Activated naive CD8-positive, alpha-beta T cell treated with anti-CD3 and anti-CD28 coated beads, Interleukin-2, amount 10 ng/mL, durations not matched to agents 7 days and 5 days (primary cell): ENCODE results near the gene TTN. TPM values are rescaled to one million over a fixed set of nuclear protein-coding genes. Genes with fewer than 3 reads are reported as not detected.

ENCODE experiments used
- ATAC-seq: fragments of 150-1000 bp; cut with Tn5 transposase; one replicate; pipeline ENCODE4 v1.10.0; 2021; ENCODE audit warnings: low read depth, moderate library complexity
- POLR2A ChIA-PET: fragments of 350-600 bp; sonication (Branson Sonifier 250); formaldehyde crosslinking; loops from one replicate; lab custom pipeline; 2021; ENCODE audit warnings: antibody characterized with exemption; lab: Charles Lee
- DNase-seq: peaks from one replicate; pipeline ENCODE4 v3.0.0; 2021
- H3K27ac Mint-ChIP-seq: one replicate; pipeline ENCODE4 v1.8.0; 2022; ENCODE audit warnings: mild to moderate bottlenecking, mixed read lengths
- H3K27me3 Mint-ChIP-seq: one replicate; pipeline ENCODE4 v1.8.0; 2022; ENCODE audit warnings: mild to moderate bottlenecking, moderate library complexity, mixed read lengths
- H3K36me3 Mint-ChIP-seq: one replicate; pipeline ENCODE4 v1.8.0; 2021; ENCODE audit warnings: mild to moderate bottlenecking, mixed read lengths
- H3K4me1 Mint-ChIP-seq: one replicate; pipeline ENCODE4 v1.8.0; 2021; ENCODE audit warnings: mixed read lengths
- H3K4me3 Mint-ChIP-seq: one replicate; pipeline ENCODE4 v1.8.0; 2022; ENCODE audit warnings: mild to moderate bottlenecking, moderate library complexity, mixed read lengths
- H3K9me3 Mint-ChIP-seq: one replicate; pipeline ENCODE4 v1.8.0; 2021; ENCODE audit warnings: mixed read lengths
- total RNA-seq, 2 experiments: library from RNA; stranded (reverse); gene quantifications; one replicate each; pipeline ENCODE4 v1.2.3, GENCODE V29; 2021

TTN gene
- total RNA-seq, 2 experiments from 2014 or later = 11.9 to 13.5 TPM

DNA sequence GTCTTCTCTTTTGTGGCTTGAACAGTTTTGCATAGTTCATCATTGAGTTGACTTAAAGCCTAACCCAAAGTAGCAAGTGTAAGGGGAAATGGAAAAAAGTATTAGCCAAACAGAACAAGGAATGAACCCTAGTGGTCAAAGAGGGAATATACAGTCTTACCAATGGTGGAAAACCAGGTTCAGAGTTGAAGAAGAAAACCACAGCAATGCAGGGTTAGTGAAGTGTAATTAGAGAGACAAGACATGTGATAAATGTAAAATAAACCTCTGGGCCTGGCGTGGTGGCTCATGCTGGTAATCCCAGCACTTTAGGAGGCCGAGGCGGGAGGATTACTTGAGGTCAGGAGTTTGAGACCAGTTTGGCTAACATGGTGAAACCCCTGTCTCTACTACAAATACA is 2.4 kb downstream of the TTN start:
- POLR2A ChIA-PET = no interaction called here
- Mint-ChIP-seq H3K4me3 (no peak overlapping the region), H3K27me3 (no peaks in the 10 kb centered on the region)

DNA sequence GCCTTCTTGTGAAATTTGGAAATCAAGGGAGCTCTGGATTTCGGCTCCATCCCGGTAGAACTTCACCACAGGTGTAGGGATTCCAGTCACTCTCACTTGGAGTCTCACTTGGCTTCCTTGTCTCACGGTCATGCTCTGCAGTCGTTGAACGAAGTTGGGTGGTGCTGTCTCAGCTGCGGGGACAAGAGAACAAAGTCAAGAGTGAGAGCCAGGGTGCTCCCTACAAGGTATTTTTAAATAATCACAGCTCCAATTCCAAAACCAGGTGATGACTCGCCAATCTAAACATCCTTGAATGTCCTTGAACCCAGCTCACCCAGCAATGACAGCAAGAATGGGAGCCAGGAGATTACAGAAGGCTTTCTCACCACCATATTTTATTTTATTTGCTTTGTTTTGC is 6.7 kb downstream of the TTN start:
- Mint-ChIP-seq H3K4me1 (no peaks in the 10 kb centered on the region), H3K4me3 (no peak overlapping the region), H3K27me3 (no peaks in the 10 kb centered on the region), H3K27ac (no peak overlapping the region), H3K36me3 (peaks cover 3% of the 10 kb centered on the region), H3K9me3 (no peaks in the 10 kb centered on the region)
- POLR2A ChIA-PET = no interaction called here
- ATAC-seq = no peak
- no peak for DNase-seq

More for the DNA sequence above, 2.4 kb downstream of the TTN start:
- no peak for ATAC-seq
- Mint-ChIP-seq H3K9me3 (no peaks in the 10 kb centered on the region), H3K36me3 (no peaks in the 10 kb centered on the region), H3K27ac (no peak overlapping the region), H3K4me1 (no peaks in the 10 kb centered on the region)
- DNase-seq = no peak

DNA sequence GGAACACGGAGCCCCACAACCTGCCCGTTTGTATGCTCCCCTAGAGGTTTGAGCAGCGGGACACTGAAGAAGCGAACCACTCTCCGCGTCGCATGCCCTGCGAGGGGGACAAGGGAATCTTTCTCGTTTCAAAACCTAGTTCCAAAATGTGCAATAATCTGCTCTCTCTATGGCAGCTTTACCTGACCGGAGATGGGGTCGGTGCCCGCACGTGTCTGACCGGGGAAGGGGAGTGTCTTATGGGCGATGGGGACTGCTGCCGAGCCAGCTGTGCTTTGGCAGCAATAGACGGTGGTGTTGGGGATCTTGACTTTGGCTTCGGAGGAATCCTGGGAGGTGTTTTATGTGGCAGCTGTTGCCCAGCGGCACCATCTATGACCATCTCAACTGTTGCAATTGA is 7.9 kb downstream of the TTN start:
- H3K27me3 Mint-ChIP-seq = no peaks in the 10 kb centered on the region
- no peak overlapping the region for H3K4me3 Mint-ChIP-seq
- H3K27ac Mint-ChIP-seq = no peak overlapping the region
- POLR2A ChIA-PET = no interaction called here
- ATAC-seq (no peak), DNase-seq (no peak)
- H3K4me1 Mint-ChIP-seq = no peaks in the 10 kb centered on the region
- peaks cover 3% of the 10 kb centered on the region for H3K36me3 Mint-ChIP-seq
- H3K9me3 Mint-ChIP-seq = no peaks in the 10 kb centered on the region

DNA sequence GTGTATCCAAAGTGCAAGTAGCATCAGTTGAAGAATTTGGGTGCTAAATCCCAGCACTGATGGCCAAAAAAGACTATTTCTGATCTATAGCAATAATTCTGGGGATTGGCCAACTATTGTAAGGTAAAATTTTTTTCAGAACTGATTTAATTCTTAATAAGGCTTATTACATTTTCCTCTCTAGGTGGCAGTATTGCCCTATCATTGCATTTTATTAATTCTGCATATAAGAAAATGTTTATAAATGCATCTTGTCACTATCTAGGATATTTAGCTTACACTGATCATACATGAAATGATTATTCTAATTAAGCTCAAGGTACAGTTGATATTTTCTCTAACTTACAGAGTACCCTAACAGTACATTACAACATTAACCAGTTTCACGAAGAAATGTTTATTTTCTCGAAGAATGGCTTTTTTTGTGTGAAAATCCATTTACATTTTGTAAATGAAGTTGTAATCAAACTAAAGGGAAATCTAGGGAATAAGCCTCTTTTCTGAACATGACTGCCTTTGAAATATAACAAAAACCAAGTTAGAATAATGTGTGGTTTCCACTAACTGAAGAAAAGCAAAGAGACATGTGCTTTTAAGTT is 11.0 kb downstream of the TTN start:
- Mint-ChIP-seq H3K27ac (no peak overlapping the region), H3K27me3 (no peaks in the 10 kb centered on the region), H3K9me3 (no peaks in the 10 kb centered on the region), H3K4me3 (no peak overlapping the region), H3K4me1 (peaks cover 2% of the 10 kb centered on the region), H3K36me3 (peaks cover 7% of the 10 kb centered on the region)
- no peak for DNase-seq
- POLR2A ChIA-PET = interaction anchor here (0.7 kb wide), 1 partner anchor 94 kb away, joined by 5 read pairs; no protein-coding TSS in a partner anchor
- ATAC-seq = no peak

DNA sequence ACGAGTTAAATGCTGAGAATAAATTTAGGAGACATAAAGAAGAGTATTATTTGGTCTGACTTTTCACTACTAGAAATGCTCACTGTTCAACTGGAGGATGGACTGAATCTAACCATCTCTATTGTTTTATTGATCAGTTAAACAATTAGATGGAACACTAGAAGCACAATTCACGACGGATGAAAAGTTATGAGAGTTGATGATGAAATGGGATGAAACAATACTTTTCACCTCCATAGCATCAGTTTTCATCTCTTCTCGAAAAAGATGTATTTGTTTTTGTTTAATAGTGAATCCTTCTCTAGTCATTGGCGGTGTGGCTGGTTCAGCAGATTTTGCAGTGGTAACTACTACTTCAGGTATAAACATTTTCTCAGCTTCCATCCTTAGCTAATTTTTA is 19.3 kb downstream of the TTN start:
- Mint-ChIP-seq H3K4me1 (peaks cover 7% of the 10 kb centered on the region), H3K27me3 (no peaks in the 10 kb centered on the region), H3K9me3 (no peaks in the 10 kb centered on the region), H3K27ac (no peak overlapping the region), H3K36me3 (peaks cover 4% of the 10 kb centered on the region), H3K4me3 (no peak overlapping the region)
- no peak for DNase-seq
- POLR2A ChIA-PET = no interaction called here
- ATAC-seq = no peak

DNA sequence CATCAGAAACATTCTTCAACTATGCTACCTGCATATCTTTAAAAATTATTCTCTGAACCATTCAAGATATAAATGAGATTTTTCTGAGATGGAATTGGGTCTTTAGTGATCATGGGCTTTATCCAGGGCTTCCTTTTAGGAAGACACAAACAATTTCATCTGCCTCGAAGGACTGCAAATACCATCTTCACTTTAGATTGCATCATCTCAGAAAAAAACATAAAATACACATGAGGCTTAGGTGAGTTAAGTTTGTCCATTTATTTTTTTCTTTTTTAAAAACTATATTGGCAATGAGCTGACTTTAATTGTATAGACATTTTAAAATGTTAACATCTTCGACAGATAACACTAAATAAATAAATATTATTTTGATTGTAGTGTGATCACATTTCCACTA is 20.1 kb downstream of the TTN start:
- H3K4me1 Mint-ChIP-seq = peaks cover 7% of the 10 kb centered on the region
- no peaks in the 10 kb centered on the region for H3K27me3 Mint-ChIP-seq
- H3K4me3 Mint-ChIP-seq = no peak overlapping the region
- POLR2A ChIA-PET = no interaction called here
- DNase-seq (no peak), ATAC-seq (no peak)
- peaks cover 8% of the 10 kb centered on the region for H3K36me3 Mint-ChIP-seq
- H3K27ac Mint-ChIP-seq = no peak overlapping the region
- no peaks in the 10 kb centered on the region for H3K9me3 Mint-ChIP-seq

DNA sequence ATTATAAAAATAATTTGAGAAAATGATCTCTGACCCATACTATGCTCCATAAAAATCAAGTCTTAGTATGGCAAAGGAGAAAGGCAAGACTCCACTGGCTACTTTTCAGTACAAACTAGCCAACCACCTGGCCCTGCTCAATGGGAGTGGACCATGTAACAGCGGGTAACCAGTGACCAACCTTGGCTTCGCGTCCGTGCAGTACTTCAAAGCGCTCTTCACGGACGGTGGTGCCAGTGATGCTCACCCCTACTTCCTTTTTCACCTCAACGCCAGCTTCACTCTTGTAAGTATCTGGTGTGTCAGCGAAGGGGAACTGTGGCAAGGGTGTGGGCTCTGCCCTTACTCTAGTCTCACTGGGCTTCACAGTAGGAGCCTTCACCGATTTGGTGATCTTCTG is 23.3 kb downstream of the TTN start:
- peaks cover 2% of the 10 kb centered on the region for H3K4me1 Mint-ChIP-seq
- H3K9me3 Mint-ChIP-seq = no peaks in the 10 kb centered on the region
- ATAC-seq (no peak), DNase-seq (no peak)
- H3K27ac Mint-ChIP-seq = no peak overlapping the region
- H3K4me3 Mint-ChIP-seq = no peak overlapping the region
- no peaks in the 10 kb centered on the region for H3K27me3 Mint-ChIP-seq
- peaks cover 4% of the 10 kb centered on the region for H3K36me3 Mint-ChIP-seq
- POLR2A ChIA-PET = no interaction called here

DNA sequence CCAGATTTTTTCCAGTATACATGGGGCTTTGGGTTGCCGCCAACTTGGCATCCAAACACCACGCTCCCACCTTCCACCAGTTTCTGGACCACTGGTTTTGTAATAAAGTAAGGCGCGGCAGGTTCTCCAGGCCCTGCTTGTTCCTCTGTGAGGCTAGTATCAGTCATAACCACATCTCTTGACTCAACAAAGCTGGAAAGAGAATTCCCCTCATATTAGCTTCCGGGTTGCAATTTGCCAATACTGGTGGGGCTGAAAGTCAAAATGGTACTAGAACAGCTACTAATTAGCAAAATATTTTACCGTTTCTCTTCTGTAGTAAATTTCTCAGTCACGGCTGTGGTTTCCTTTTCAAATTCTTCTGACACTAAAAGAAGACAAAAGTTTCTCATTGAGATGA is 25.0 kb downstream of the TTN start:
- Mint-ChIP-seq H3K36me3 (peaks cover 8% of the 10 kb centered on the region), H3K4me1 (peaks cover 2% of the 10 kb centered on the region), H3K27me3 (no peaks in the 10 kb centered on the region), H3K9me3 (no peaks in the 10 kb centered on the region), H3K27ac (no peak overlapping the region), H3K4me3 (no peak overlapping the region)
- POLR2A ChIA-PET = no interaction called here
- no peak for DNase-seq
- ATAC-seq = no peak

DNA sequence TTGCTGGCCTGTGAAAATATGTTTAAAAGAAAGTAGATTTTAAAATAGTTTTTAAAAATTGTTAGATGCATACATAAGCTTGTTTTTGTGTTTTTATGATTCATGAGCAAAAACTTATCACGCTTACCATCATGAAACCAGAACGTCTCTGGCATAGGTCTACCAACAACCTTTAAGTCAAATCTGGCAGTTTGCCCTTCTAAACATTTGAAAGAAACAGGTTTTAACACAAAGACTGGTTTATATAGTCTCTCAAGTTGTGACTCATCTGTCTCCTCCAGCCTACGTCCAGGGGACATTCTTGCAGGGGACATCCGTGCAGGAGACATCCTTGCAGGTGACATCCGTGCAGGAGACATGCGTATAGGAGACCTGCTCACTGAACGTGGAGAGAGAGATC is 29.6 kb downstream of the TTN start:
- H3K27me3 Mint-ChIP-seq = no peaks in the 10 kb centered on the region
- POLR2A ChIA-PET = no interaction called here
- no peak overlapping the region for H3K4me3 Mint-ChIP-seq
- no peak for DNase-seq
- no peak for ATAC-seq
- H3K27ac Mint-ChIP-seq = no peak overlapping the region
- H3K9me3 Mint-ChIP-seq = peaks cover 4% of the 10 kb centered on the region
- H3K4me1 Mint-ChIP-seq = no peaks in the 10 kb centered on the region
- H3K36me3 Mint-ChIP-seq = peaks cover 27% of the 10 kb centered on the region

DNA sequence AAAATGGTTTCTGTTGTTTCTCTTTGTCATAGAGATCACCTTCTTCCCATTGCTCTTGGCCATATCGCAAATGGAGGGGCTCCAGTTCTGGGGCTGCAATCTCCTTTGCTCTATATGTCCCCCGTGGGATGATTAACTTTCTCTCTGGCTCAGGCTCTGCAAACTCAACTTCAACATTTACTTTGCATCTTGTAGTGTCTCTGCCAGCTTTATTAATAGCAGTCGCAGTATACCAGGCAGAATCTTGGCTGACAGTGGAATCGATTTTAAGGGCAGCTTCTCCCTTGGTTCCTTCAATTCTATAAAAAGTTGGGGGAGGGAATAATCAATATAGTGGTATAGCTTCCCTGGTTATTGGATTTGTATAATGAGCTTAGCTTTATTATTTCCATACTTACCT is 30.5 kb downstream of the TTN start:
- POLR2A ChIA-PET = no interaction called here
- Mint-ChIP-seq H3K27me3 (no peaks in the 10 kb centered on the region), H3K27ac (no peak overlapping the region), H3K9me3 (peaks cover 4% of the 10 kb centered on the region), H3K4me3 (no peak overlapping the region), H3K36me3 (peaks cover 27% of the 10 kb centered on the region), H3K4me1 (no peaks in the 10 kb centered on the region)
- no peak for DNase-seq
- no peak for ATAC-seq

DNA sequence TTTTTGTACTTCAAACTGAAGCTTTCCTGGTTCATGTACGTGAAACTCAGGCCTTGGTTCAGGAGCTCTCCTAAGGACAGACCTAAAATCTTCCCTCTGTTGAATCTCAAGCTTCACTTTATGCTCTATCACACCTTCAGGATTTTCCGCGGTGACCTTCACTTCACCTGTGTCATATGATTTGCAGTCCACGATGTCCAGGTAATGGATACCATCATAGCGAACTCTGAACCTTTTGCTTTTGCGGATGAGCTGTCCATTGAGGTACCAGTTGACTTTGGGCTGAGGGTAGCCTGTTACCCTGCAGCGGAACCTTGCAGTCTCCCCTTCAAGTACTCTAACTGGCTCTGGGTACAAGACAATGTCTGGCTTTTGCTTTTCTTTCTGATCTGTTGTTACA is 31.2 kb downstream of the TTN start:
- POLR2A ChIA-PET = no interaction called here
- H3K4me3 Mint-ChIP-seq = no peak overlapping the region
- no peak for DNase-seq
- H3K9me3 Mint-ChIP-seq = peaks cover 4% of the 10 kb centered on the region
- H3K27me3 Mint-ChIP-seq = no peaks in the 10 kb centered on the region
- no peak overlapping the region for H3K27ac Mint-ChIP-seq
- peaks cover 27% of the 10 kb centered on the region for H3K36me3 Mint-ChIP-seq
- ATAC-seq = no peak
- H3K4me1 Mint-ChIP-seq = no peaks in the 10 kb centered on the region

DNA sequence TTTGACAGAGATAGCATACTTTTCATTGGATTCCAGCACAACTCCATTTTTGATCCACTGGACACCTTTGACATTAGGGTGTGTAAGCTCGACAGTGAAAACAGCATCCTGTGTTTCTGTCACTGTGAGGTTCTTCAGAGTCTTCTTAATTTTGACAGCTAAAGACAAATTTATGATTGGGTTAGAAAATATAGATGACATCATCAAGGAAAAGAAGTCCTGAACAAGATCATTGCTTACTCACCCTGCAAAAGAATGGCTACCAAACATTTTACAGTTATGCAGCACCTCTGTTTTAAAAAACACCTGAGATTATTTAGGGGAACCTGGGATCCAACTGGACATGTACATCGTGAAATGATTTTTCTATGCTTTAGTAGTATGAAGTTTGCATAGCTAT is 36.7 kb downstream of the TTN start:
- Mint-ChIP-seq H3K36me3 (peaks cover 16% of the 10 kb centered on the region), H3K9me3 (peaks cover under 1% of the 10 kb centered on the region), H3K4me1 (no peaks in the 10 kb centered on the region), H3K27me3 (no peaks in the 10 kb centered on the region), H3K4me3 (no peak overlapping the region), H3K27ac (no peak overlapping the region)
- DNase-seq (no peak), ATAC-seq (no peak)
- POLR2A ChIA-PET = no interaction called here

DNA sequence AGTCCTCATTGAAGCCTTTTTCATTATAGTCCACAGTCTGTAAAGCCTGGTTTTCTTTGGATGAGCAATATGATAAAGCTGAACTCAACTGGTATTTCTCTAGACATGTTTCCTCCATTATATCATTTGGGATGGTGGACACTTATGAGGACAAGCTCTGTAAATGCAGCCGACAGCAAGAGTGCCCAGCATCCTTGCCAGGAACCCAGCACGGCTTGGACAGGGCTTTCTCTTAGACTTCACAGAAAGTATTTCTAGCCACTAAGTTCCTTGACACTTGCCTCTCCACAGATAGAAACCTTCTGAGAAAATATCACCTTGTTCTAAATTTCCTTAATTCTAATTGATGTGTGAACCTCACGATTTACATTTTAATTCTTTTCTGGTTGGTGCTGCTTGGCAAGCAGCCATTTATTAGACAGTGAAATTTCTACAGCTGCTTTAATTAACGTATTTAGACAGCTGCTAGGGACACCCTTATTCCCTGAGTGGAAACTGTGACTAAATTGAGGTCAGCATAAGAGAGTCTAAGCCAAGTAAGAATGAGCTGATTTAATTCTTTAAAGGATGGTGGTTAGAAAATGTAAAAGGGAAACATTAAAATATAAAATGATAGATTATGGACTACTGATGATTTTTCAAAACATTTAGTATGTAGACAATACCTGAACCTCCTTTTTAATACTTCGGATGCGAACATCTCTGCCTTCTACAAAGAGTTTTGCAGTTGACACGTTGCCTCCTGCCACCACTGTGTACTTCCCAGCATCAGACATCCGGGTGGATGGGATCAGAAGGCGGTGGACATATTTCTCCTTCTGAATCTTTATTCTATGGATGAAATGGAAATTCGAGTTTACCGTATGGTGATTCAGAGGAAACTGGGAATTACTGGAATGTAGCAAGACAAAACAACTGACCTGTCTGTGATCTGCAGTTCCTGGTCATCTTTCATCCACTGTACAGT is 39.8 kb downstream of the TTN start:
- Mint-ChIP-seq H3K36me3 (peaks cover 9% of the 10 kb centered on the region), H3K27me3 (no peaks in the 10 kb centered on the region), H3K4me3 (no peak overlapping the region), H3K9me3 (no peaks in the 10 kb centered on the region), H3K4me1 (no peaks in the 10 kb centered on the region), H3K27ac (no peak overlapping the region)
- POLR2A ChIA-PET = no interaction called here
- ATAC-seq = no peak
- no peak for DNase-seq

DNA sequence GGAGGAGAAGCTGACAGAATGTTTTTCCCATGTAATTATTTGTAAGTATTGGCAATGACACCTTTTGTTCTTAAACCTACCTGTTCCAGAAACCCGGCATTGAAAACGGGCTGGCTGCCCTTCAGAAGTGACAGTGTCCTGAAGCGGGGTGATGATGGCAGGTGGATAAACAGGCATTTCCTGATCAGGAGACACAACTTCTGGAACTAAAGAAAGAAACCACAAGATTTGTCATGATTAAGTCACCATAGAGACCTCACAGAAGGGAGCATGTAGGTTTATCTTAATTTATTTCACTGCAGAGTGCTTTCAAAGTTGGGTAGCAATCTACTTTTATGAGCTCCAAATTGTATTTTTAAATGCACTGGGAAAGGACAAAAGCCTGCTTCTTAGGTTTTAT is 43.1 kb downstream of the TTN start:
- no peak for DNase-seq
- H3K4me3 Mint-ChIP-seq = no peak overlapping the region
- POLR2A ChIA-PET = no interaction called here
- no peak for ATAC-seq
- no peaks in the 10 kb centered on the region for H3K9me3 Mint-ChIP-seq
- H3K4me1 Mint-ChIP-seq = peaks cover 1% of the 10 kb centered on the region
- no peak overlapping the region for H3K27ac Mint-ChIP-seq
- no peaks in the 10 kb centered on the region for H3K27me3 Mint-ChIP-seq
- no peaks in the 10 kb centered on the region for H3K36me3 Mint-ChIP-seq
